ENCODE data around the gene WWOX.

Gene WWOX

DNA sequence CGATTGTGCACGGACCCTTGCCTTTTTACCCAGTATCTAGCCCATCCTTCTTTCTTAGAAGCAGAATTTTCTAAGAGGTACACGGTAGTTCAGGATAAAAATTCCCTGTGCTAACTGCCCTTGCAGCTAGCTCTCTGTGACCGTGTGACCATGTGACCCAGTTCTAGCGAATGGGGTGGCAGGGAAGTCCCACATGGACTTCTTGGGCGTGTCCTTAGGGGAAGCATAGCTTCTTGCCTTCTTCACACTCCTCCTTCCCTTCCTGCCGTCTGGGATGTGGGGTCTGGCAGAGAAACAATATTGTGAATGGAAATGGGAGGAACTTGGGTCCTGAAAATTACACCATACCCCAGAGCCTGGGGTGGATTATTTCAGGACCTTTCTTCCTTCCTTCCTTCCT is 830.4 kb downstream of the WWOX start:
- no peak for ATAC-seq

GRCh38 chr16:78930561-78930960 is 831.1 kb downstream of the WWOX start:
- no peak for ATAC-seq

DNA sequence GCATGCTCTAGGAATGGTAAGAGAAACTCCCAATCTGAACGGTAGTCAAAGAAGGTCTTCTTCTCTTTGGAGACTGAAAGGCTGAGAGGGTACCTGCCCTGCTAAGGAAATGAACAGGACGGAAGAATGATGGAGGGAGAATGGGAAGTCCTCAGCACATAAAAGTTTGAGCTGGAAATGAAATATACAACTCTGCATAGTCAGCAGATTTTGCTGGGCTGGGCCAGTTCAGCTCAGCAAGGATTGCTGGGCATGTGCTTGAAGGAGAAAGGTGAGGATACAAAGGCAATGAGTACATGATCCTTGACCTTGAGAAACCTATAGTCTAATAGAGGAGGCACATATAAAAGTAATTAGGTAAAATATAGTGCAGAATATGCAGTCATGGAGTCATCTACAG is 831.8 kb downstream of the WWOX start:
- no peak for ATAC-seq

DNA sequence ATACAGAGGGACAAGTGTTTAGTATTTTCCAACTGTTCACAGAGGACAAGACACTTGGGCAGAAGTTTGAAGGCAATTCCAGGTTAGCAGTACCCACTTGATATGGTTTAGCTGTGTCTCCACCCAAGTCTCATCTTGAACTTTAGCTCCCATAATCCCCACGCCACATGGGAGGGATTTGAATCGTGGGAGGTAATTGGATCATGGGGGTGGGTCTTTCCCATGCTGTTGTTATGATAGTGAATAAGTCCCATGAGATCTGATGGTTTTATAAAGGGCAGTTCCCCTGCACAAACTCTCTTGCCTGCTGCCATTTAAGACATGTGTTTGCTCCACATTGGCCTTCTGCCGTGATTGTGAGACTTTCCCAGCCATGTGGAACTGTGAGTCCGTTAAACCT is 832.2 kb downstream of the WWOX start:
- no peak for ATAC-seq

DNA sequence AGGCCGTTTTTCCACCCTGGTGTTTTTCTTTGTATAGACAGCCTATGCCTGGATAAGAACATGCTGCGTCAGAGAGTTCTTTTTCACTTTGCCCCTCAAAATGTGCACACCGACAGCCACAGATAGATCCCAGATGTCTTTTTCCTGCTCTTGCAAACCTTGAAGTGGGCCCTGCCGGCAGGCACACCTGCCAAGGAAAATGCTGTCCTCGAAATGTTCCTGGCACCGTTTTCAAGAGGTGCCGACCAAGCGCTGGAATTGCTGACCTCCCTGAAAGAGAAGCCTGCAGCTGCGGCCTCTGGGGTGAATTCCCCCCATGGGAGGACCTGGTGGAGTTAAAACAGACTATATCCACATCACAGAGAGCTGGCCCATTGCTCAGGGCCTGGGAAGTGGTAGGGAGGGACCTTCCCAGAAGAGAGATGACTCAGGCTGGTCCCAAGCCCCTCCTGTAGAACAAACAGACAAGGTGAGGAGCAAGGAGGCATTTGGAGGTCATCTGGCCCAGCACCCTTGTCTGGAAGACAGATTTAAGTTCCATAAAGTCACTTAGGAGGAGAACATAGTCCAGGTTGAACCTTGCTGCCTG is 833.0 kb downstream of the WWOX start:
- ATAC-seq, result no peak

- no peak for ATAC-seq
Measured at GRCh38 chr16:78936060-78936459, 836.6 kb downstream of the WWOX start.

DNA sequence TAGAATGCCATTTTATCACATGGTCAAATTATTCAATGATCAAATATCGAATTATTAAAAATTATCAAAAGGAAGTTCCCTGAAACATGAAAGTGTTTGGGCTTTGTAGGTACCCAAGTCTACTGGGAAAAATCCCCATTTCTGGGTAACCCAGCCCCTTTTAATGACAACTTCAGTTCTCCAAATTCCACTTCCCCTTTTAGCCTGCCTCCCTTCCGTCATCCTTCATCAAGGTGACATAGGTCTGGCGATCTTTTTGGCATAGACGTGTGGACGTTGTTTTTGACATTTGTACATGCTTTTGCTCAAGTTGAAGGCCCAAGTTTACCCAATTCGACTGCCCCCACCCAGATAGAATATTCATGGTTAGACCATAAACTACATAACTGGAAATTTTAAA is 840.1 kb downstream of the WWOX start:
- ATAC-seq, result no peak

GRCh38 chr16:78942625-78943245 is 843.3 kb downstream of the WWOX start:
- ATAC-seq, result no peak

DNA sequence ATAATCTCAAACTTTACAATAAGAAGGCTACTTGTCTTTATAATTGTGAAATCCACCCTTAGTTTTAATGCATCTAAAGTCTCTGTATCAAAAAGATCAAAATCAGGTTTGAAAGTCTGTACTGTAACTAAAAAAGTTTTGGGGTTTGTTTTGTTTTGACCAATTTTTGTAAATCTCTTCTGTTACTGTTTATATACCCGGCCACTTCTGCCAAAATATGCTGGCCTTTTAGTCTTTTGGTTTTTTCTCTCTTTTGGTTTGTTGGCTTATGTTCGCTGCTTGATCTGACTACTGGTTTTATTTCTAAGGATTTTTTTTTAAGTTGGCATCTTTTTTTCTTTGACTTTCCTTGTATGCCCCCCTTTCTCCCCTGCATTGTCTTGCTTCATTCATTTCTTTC is 845.9 kb downstream of the WWOX start:
- ATAC-seq, result no peak

GRCh38 chr16:78946556-78946955 is 847.1 kb downstream of the WWOX start:
- ATAC-seq, result no peak

DNA sequence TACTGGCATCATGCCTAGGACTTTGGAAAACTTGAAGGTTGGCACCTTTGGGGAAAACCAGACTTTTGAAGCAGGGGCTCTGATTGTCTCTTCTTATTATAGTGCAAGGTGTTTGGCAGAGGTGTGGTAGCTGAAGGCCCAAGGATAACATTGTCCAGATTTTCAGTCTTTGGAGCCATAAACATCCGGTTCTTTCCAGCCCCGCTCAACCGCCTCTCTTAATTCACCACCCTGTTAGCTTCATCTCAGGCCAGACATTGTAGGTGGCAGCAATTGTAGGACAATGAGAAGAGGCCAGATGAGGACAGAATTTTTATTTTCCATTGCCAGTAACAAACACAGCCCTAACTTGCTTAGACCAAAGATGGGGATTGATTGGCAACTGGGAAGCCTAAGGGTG is 851.3 kb downstream of the WWOX start:
- ATAC-seq, result no peak

GRCh38 chr16:78952630-78953029 is 853.2 kb downstream of the WWOX start:
- ATAC-seq, result no peak

DNA sequence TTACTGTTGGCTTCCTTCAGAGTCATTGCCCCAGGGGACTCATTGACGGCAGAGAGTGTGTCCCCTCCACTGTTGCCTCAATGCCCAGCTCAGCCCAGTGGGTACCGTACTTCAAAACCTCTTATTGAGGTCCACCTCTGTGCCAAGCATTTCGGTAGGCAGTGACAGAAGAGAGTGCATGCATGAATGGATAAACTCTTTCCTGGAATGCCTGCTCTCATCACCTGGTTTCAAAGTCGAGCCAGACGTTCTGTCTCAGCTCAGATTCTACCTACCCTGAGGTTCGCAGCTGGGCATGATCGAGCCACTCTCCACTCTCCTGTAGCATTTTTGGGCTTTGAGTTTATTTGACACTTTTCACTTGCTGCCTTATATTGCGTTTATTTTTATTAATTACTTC is 854.1 kb downstream of the WWOX start:
- no peak for ATAC-seq

DNA sequence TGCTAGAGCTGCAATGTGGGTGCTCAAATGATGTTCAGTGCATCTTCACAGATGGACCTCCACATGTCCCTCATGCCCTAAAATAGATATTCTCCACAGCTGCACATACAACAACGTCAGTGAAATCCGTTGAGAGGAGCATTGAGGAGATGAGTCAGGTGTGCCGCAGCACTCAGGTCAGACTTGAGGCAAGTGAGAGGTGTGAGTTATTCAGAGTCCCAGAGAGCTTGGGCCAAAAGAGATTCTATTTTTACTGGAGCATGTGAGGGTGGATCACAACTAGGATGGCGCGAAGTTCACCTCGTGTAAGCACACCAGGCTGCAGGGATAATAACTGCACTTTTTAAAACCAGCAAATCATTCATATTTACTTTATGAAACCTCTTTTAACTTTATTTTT is 855.8 kb downstream of the WWOX start:
- ATAC-seq, result peak in 1 of 2 donors; percentile 28

- no peak for ATAC-seq
Measured at GRCh38 chr16:78956859-78957258, 857.4 kb downstream of the WWOX start.

- ATAC-seq, result peak; percentile 66 to 72
Measured at GRCh38 chr16:78957317-78958100, 858.1 kb downstream of the WWOX start.

DNA sequence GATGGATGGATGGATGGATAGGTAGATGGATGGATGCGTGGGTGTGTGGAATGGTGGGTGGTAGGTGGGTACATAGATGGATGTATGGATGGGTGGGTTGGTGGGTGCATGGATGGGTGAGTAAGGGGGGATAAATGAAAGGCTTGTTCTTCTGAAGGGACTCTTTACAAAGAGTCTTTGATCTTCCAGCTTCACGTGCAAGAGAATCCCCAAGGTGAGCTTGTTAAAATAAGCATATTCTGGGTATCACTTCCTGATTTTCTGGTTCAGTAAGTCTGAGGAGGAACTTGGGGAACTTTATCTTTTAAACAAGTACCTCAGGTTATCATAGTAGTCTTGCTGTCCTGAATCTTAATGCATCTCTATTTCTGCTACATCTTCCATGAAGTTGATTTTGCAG is 862.0 kb downstream of the WWOX start:
- no peak for ATAC-seq

DNA sequence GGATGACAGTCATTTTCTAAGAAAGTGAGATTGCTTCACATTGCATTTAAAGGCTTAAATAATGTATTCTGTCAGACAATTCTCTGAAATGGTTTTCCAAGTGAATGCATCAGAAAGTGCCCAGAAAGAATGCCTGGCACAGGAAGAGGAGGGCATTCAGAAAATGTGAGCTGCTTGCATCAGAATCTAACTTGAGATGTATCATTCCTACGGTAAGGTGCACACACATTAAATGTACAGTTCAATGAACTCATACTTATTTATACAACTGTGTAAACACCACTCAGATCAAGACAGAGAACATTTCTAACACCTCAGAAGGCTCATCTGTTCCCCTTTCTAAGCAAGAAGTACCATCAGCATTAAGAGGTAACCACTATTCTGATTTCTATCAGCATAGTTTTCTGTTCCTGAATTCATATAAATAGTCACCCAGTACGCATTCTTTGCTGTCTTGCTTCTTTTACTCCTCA is 863.0 kb downstream of the WWOX start:
- peak; percentile 86 to 95 for ATAC-seq

DNA sequence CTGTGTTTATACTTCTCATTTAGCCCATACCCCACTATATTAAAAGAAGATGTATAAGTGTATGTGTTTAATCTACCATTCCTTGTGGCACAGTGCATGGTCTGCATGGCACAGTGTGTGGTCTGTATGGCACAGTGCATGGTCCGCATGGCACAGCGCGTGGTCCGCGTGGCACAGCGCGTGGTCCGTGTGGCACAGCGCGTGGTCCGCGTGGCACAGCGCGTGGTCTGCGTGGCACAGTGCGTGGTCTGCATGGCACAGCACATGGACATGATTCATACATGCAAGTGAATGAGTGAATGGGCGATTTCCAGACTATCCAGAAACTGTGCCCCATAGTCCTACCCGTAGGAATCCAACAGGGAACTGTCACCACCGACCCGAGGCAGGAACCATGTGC is 868.5 kb downstream of the WWOX start:
- ATAC-seq, result no peak

DNA sequence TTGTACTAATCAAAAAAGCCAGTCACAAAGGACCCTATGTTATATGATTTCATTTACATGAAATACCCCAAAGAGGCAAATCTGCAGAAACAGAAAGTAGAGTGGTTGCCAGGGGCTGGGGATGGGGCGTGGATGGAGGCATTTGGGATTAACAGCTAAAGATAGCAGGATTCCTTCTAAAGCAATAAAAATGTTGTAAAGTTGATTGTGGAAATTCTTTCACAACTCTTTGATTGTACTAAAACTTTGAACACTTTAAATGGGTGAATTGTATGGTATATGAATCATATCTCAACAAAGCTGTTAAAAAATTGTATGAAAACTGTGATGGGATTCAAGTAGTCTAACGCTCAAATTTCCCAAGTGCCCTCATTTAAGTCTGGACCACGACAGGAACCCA is 870.3 kb downstream of the WWOX start:
- ATAC-seq, result no peak

DNA sequence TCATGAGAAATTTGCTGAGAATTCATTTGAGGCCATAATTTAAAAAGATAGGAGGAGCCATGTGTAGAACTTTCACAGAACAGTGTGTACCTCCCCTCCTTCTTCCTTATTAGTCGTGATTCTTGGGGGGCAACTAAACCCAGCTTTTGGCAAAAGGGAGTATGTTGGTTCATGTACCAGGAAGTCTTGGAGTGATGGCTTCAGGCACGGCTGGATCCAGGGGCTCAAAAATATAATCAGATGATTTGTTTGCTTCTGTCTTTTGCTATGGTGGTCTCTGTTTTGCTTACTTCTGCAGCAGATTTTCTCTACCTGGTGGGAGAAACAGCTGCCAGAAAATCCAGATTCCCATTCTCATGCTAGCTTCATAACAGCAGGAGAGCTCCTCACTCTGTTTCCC is 871.2 kb downstream of the WWOX start:
- no peak for ATAC-seq

DNA sequence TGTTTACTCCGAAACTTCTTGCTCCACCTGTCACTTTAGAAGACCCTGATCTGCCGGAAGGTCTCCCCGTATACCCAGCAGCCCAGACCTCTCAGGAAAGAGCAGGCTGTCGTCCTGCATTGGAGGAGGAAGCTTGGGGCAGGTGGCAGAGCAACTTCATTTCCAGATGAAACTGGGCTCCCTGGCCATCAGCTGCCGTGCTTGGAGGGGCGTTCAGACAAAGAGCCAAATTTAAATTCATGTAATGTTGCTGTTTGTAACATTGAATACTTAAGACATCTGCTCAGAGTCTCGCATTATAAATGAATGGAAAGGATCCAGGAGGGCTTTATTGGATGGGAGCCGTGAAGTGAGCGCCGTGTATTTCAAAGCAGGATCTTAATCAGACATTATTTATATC is 872.6 kb downstream of the WWOX start:
- ATAC-seq, result no peak

GRCh38 chr16:78972986-78973385 is 873.5 kb downstream of the WWOX start:
- ATAC-seq, result no peak

DNA sequence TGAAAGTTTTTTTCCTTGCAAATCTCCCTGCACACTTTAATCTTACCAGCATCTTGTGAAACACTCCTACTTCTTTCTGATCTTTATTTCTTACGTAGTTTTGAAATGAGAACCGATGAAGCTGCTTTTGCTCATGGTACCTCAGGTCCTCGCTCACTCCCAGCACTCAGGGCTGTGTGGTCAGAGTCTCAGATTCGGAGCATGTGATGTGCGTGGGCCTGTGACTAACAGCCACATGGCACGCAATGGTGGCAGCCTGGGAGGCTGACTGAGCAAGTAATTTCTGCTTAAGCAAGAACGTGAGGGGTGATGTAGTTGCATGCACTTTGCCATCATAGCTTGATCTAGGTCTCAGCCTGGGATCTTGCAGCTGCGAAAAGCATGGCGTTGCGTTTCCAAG is 876.8 kb downstream of the WWOX start:
- peak; percentile 55 to 83 for ATAC-seq
